Neural cell (in vitro differentiated cells): Measurements from ENCODE around the gene LMNB1. TPM values are rescaled to one million over a fixed set of nuclear protein-coding genes. Genes with fewer than 3 reads are reported as not detected.

ENCODE experiments used
- H2AFZ ChIP-seq: fragments of 200-600, 300-800 bp; sonication (generic), shearing (Covaris generic); 2 replicates; pipeline ENCODE4 v1.6.0; 2014; ENCODE audit warnings: low read depth, mild to moderate bottlenecking, antibody characterized with exemption, low read length, moderate library complexity
- H3F3A ChIP-seq: fragments of 200-600 bp; shearing (Covaris generic); 2 replicates; pipeline ENCODE4 v1.6.1; 2016; ENCODE audit warnings: mild to moderate bottlenecking, moderate library complexity, mixed read lengths, antibody characterized with exemption, low read length; ENCODE audit not compliant: insufficient read depth, poor library complexity, severe bottlenecking
- H3K27ac ChIP-seq: fragments of 200-600, 300-800 bp; sonication (generic), shearing (Covaris generic); 2 replicates; pipeline ENCODE4 v1.5.1; 2014; ENCODE audit warnings: mild to moderate bottlenecking, low read length, moderate library complexity
- H3K27me3 ChIP-seq: fragments of 300-800, 200-600 bp; sonication (generic), shearing (Covaris generic); 2 replicates; pipeline ENCODE4 v1.6.0; 2014; ENCODE audit warnings: mild to moderate bottlenecking, low read depth, low read length, moderate library complexity; ENCODE audit not compliant: insufficient read depth
- H3K36me3 ChIP-seq: fragments of 300-800, 200-600 bp; sonication (generic), shearing (Covaris generic); 2 replicates; pipeline ENCODE4 v1.5.1; 2014; ENCODE audit warnings: mild to moderate bottlenecking, antibody characterized with exemption, low read length, moderate library complexity; ENCODE audit not compliant: insufficient read depth
- H3K4me2 ChIP-seq: fragments of 300-800, 200-600 bp; sonication (generic), shearing (Covaris generic); 2 replicates; pipeline ENCODE4 v1.6.0; 2014; ENCODE audit warnings: mild to moderate bottlenecking, low read length
- H3K4me3 ChIP-seq: fragments of 300-800, 200-600 bp; sonication (generic), shearing (Covaris generic); 2 replicates; pipeline ENCODE4 v1.5.1; 2014; ENCODE audit warnings: mild to moderate bottlenecking, low read length, moderate library complexity
- H3K79me2 ChIP-seq: fragments of 200-600 bp; shearing (Covaris generic); replicated peaks from 2 replicates; pipeline ENCODE4 v1.6.0; 2014; ENCODE audit warnings: mild to moderate bottlenecking, low read length, moderate library complexity; ENCODE audit not compliant: insufficient read depth
- H3K9ac ChIP-seq: fragments of 300-800, 200-600 bp; sonication (generic), shearing (Covaris generic); 2 replicates; pipeline ENCODE4 v1.6.1; 2016; ENCODE audit warnings: mild to moderate bottlenecking, low read length, mixed read lengths
- H3K9me2 ChIP-seq: fragments of 200-600 bp; shearing (Covaris generic); 2 replicates; pipeline ENCODE4 v1.6.1; 2016; ENCODE audit warnings: mild to moderate bottlenecking, low read length, mixed read lengths; ENCODE audit not compliant: insufficient read depth
- H3K9me3 ChIP-seq: fragments of 200-600, 300-800 bp; sonication (generic), shearing (Covaris generic); 2 replicates; pipeline ENCODE4 v1.6.1; 2016; ENCODE audit warnings: mild to moderate bottlenecking, mixed run types, low read length, moderate library complexity, mixed read lengths
- H4K20me1 ChIP-seq: fragments of 200-600 bp; shearing (Covaris generic); 2 replicates; pipeline ENCODE4 v1.6.1; 2016; ENCODE audit warnings: mild to moderate bottlenecking, mixed run types; ENCODE audit not compliant: insufficient read depth
- EP300 ChIP-seq: fragments of 450-650 bp; conservative IDR thresholded peaks from 2 replicates; pipeline ENCODE4 v1.6.1; 2014; ENCODE audit warnings: antibody characterized with exemption, mild to moderate bottlenecking, moderate library complexity; ENCODE audit not compliant: poor library complexity, severe bottlenecking
- EZH2 ChIP-seq: fragments of 200-600, 300-800 bp; shearing (Covaris generic), sonication (generic); IDR thresholded peaks from 2 replicates; pipeline ENCODE4 v1.6.1; 2014; ENCODE audit warnings: antibody characterized with exemption, low read length, borderline replicate concordance, mild to moderate bottlenecking; ENCODE audit not compliant: insufficient read depth, poor library complexity, severe bottlenecking
- MXI1 ChIP-seq: fragments of 450-650 bp; conservative IDR thresholded peaks from 2 replicates; pipeline ENCODE4 v1.6.1; 2014; ENCODE audit warnings: antibody characterized with exemption, mild to moderate bottlenecking; ENCODE audit not compliant: poor library complexity, severe bottlenecking
- RAD21 ChIP-seq: fragments of 450-650 bp; conservative IDR thresholded peaks from 2 replicates; pipeline ENCODE4 v1.6.1; 2014; ENCODE audit warnings: antibody characterized with exemption, mild to moderate bottlenecking, moderate library complexity
- REST ChIP-seq: IDR thresholded peaks from 2 replicates; pipeline ENCODE4 v1.6.1; 2012; ENCODE audit warnings: borderline replicate concordance
- SMC3 ChIP-seq: fragments of 450-650 bp; conservative IDR thresholded peaks from 2 replicates; pipeline ENCODE4 v1.6.1; 2014; ENCODE audit warnings: antibody characterized with exemption, mild to moderate bottlenecking, moderate library complexity; ENCODE audit not compliant: poor library complexity
- TAF1 ChIP-seq: IDR thresholded peaks from 2 replicates; pipeline ENCODE4 v1.6.1; 2012; ENCODE audit warnings: low read depth
- polyA plus RNA-seq: library from polyadenylated mRNA; depleted of rRNA; stranded (reverse); fragments of >200 nt; gene quantifications from 2 replicates; pipeline ENCODE4 v1.2.3, GENCODE V29; 2014
- small RNA-seq, 3 experiments: library from RNA; depleted of rRNA; stranded (forward); fragments of <200 nt; gene quantifications; one replicate each; pipeline ENCODE3, GENCODE V24; 2012

Gene LMNB1
- polyA plus RNA-seq, 1 donor from 2014 or later, result 91.0 TPM

GRCh38 chr5:126884269-126884819, 107.4 kb downstream of the LMNB1 start:
- H2AFZ ChIP-seq, result no peak overlapping the region
- H3K4me3 ChIP-seq, result no peak overlapping the region
- no peaks in the 10 kb centered on the region for H4K20me1 ChIP-seq
- H3K36me3 ChIP-seq, result no peaks in the 10 kb centered on the region
- no peak overlapping the region for H3K4me2 ChIP-seq
- no peak for TF ChIP-seq REST
- no peak for TF ChIP-seq EP300
- TF ChIP-seq SMC3, result no peak
- no peak for TF ChIP-seq TAF1
- no peak for TF ChIP-seq EZH2
- no peak for TF ChIP-seq RAD21
- no peak for TF ChIP-seq MXI1
- H3K9me2 ChIP-seq, result no peaks in the 10 kb centered on the region
- no peaks in the 10 kb centered on the region for H3K27me3 ChIP-seq
- H3K79me2 ChIP-seq, result no peaks in the 10 kb centered on the region
- no peaks in the 10 kb centered on the region for H3F3A ChIP-seq
- H3K9ac ChIP-seq, result no peak overlapping the region
- no peaks in the 10 kb centered on the region for H3K9me3 ChIP-seq
- no peak overlapping the region for H3K27ac ChIP-seq

Small RNA genes lying within 50 kb of the gene (small RNA-seq; reads per million reads assigned to genes)
- gene RNU6-752P, result 0 reads per million in 3 experiments

Other genes starting within 250 kb of the LMNB1 start
- 23.4 and 26.4 TPM in 2 replicates for gene ALDH7A1, start 181.9 kb upstream of the LMNB1 start, polyA plus RNA-seq
- gene PHAX, start 176.2 kb upstream of the LMNB1 start, polyA plus RNA-seq, result 36.7 and 42.3 TPM in 2 replicates